A549 treated with Mapracorat at 1 μM for 4 hours (cell line): ENCODE data around the gene VPS36. TPM values are rescaled to one million over a fixed set of nuclear protein-coding genes. Genes with fewer than 3 reads are reported as not detected.

ENCODE experiments used
- total RNA-seq: library from RNA; stranded (reverse); fragments of 200-300 nt; extraction: Qiagen RNA extraction; gene quantifications from 5 replicates; pipeline ENCODE4 v1.2.3, GENCODE V29; 2022

Gene VPS36
- total RNA-seq, result 11.0 to 14.7 TPM (median 13.4 TPM) in 5 replicates

GRCh38 chr13:52450012-52450792, at the start of gene VPS36:
Gene VPS36, minus strand, starts transcription at chr13:52450634. Its CDS starts 40 bp downstream, at chr13:52450594.

DNA sequence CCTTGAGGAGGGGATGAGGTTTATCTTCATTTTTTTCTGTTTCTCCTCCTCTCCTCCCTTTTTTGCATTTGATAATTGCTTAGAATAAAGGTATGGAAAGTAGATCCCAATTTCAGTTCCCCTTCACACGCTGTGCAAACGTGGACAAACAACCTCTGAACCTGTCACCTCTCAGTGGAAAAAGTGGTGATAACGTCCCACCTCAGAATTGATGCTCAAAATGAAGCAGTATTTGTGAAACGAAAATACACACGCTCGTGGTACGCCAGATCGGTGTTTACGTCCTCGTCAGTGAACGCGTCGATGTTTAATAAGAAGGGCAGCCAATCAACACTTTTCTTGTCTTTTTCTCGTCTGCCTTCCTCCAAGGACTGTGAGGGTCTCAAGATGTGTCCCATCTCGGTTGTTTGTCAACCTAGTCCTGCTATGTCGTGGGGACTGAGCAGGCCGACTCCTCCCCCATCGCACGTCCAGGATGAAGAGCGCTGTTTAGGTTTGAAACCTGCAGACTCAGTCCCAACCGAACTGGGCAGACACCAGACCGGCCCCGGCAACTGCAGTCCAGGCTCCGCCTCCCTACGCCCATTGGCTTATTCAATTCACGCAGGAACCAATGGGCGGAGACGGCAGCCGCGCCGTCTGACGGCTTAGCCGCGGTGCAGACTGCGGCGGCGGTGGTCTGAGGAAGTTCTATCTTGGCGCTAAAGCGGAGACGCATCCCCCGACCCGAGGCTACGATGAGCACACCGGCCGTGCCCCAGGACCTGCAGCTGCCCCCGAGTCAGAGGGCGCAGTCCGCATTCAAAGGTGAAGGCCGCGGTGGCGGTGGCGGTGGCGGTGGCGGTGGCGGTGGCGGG, 4.6 kb upstream of the VPS36 start, which contains the start of gene CKAP2:
CKAP2 (plus strand) TSS at position 659 of the 857 bp plus-strand sequence; CDS start at position 738, 79 bp downstream.

DNA sequence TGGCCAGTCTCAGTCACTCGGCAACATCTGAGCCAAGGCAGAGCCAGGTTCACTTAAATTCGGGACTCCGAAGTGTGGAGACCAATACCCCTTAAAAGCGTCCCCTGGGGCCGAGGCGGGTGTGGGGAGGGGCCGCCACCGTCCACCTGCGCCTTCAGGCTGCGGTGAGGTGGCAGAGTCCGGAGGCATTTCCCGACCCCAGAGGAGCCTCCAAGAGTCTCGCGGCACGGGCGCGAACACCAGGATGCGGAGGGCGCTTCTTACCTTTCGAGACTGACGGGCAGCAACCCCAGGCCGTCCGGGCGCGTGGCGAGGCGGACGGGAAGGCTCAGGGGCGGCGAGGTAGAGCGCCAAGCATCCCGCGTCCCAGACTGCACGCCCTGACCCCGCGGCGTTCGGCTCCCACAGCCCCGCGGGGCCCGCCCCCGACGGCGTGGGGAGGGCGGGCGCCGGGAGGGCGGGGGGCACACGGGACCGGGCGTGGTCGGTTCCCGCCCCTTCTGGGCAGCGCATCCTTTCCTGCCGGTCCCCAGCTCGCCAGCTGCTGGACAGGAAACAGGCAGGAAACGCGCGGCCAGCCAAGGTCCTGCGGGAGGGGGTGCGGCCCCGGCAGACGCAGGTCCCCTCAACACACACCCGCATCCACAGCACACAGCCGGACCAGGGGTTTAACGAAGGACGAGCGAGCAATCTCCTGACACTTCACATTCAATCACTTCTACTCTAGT, 44.5 kb downstream of the VPS36 start, which contains the start of gene THSD1:
THSD1 (minus strand) TSS at position 406 of the 728 bp plus-strand sequence. CDS start 3,572 bp downstream, outside the sequence.

Other genes starting within 250 kb of the VPS36 start
- 6.7 to 7.6 TPM (median 7.3 TPM) in 5 replicates for gene THSD1, start 44.5 kb downstream of the VPS36 start, total RNA-seq
- 26.6 to 33.4 TPM (median 30.6 TPM) in 5 replicates for gene CKAP2, start 4.8 kb upstream of the VPS36 start, total RNA-seq
- 4.1 to 6.7 TPM (median 5.8 TPM) in 5 replicates for gene HNRNPA1L2, start 191.8 kb upstream of the VPS36 start, total RNA-seq
- 39.2 to 44.4 TPM (median 39.8 TPM) in 5 replicates for gene SUGT1, start 202.2 kb upstream of the VPS36 start, total RNA-seq